GM18907 (cell line): ENCODE results near the gene HSF2BP.
"Not testable (repeated sequence)": the region's sequence is repeated elsewhere in the genome, so short reads cannot be mapped to it uniquely, and the experiment has no call there.

Experiments used
- ATAC-seq: cut with Tn5 transposase; IDR thresholded peaks from one replicate; pipeline ENCODE4 v1.9.1; 2021; ENCODE audit warnings: mild to moderate bottlenecking, moderate library complexity; ENCODE audit not compliant: unreplicated experiment

Gene HSF2BP

GRCh38 chr21:43653626-43654025 is 5.7 kb downstream of the HSF2BP start:
- no peak for ATAC-seq

- ATAC-seq = no peak
These were observed 6.7 kb downstream of the HSF2BP start for GRCh38 chr21:43652616-43653015.

DNA sequence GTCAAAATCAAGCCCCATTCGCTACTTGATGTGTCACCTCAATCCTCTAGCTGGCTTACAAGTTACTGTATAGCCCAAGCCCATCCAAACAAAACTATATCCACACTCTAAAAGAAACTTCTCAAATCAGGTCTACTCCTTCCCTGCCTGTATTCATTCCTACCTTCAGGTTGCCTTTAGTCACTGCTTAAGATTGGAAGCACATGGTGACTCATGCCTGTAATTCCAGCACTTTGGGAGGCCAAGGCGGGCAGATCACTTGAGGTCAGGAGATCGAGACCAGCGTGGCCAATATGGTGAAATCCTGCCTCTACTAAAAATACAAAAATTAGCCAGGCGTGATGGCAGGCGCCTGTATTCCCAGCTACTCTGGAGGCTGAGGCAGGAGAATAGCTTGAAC is 7.4 kb downstream of the HSF2BP start:
- ATAC-seq = not testable (repeated sequence)

- ATAC-seq = no peak
These were observed 11.1 kb downstream of the HSF2BP start for GRCh38 chr21:43648171-43648570.

- peak; percentile 76 for ATAC-seq
These were observed 12.6 kb downstream of the HSF2BP start for GRCh38 chr21:43646550-43647260.

- no peak for ATAC-seq
These were observed 13.3 kb downstream of the HSF2BP start for GRCh38 chr21:43645976-43646375.

GRCh38 chr21:43645136-43645891 is 14.0 kb downstream of the HSF2BP start:
- ATAC-seq = peak; percentile 44

GRCh38 chr21:43644609-43645008 is 14.7 kb downstream of the HSF2BP start:
- no peak for ATAC-seq

DNA sequence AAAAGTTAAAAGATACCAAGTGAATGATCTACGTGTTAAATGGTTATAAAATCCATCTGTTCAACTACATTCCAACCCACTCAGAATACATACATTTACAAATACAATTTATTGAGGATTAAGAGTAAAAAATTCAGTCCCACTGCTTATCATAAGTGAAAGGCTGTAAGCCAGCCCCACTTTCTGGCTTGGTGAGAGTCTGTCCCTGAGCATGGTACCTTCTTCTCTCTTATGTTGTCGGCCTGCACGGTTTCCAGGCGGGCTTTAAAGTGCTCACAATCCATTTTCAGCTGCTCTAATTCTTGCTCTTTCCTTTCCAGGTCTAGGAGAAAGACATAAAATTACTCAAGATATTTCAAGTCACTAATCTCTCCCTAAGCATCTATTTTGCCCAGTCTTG is 15.2 kb downstream of the HSF2BP start:
- no peak for ATAC-seq

- ATAC-seq = no peak
These were observed 16.1 kb downstream of the HSF2BP start for GRCh38 chr21:43643193-43643592.

- ATAC-seq = no peak
These were observed 18.9 kb downstream of the HSF2BP start for GRCh38 chr21:43640400-43640799.

- no peak for ATAC-seq
These were observed 19.6 kb downstream of the HSF2BP start for GRCh38 chr21:43639470-43640353.

DNA sequence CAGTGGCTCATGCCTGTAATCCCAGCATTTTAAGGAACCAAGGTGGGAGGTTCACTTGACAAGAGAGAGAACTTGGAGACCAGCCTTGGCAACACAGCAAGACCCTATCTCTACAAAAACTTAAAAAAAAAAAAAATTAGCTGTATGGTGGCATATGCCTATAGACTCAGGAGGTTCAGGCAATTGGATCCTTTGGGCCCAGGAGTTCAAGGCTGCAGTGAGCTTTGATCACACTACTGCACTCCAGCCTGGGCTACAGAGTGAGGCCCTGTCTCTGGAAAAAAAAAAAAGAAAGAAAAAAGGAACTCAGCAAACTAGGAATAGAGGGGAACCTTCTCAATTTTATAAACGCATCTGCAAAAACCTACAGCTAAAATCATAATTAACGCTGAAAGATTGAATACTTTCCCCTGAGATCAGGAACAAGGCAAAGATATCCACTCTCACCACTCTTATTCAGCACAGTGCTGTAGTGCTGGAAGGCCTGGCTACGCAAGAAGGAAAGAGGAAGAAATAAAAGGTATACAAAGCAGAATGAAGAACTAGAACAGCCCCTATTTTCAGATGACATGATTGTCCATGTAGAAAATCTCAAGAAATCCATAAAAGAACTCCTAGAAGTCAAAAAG is 21.6 kb downstream of the HSF2BP start:
- ATAC-seq = no peak

DNA sequence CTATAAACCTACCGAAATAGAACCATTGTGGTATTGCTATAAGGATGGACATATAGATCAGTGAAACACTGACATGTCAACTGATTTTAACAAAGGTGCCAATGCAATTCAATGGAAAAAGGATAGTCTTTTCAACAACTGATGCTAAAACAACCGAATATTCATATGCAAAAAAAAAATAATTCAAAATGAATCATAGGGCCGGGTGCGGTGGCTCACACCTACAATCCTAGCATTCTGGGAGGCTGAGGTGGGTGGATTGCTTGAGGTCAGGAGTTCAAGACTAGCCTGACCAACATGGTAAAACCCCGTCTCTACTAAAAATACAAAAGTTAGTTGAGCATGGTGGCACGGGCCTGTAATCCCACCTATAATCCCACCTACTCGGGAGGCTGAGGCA is 23.9 kb downstream of the HSF2BP start:
- no peak for ATAC-seq

DNA sequence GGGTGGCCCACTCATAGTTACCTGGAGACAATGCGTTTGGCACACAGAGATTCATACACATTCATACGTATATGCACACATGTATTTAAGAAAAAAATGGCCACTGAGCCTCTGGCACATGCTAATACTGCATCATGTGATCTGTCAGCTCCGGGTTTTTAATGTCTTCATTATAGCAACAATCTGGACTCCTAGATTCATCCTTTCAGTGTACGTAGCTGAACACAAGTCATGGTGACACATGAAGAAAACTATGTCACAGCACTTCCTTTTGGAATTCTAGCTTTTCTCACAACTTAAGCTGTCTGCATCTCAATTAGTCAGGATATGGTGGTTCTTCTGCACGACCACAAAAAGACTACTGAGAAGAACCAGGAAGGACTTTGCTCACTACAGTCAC is 24.7 kb downstream of the HSF2BP start:
- ATAC-seq = no peak

DNA sequence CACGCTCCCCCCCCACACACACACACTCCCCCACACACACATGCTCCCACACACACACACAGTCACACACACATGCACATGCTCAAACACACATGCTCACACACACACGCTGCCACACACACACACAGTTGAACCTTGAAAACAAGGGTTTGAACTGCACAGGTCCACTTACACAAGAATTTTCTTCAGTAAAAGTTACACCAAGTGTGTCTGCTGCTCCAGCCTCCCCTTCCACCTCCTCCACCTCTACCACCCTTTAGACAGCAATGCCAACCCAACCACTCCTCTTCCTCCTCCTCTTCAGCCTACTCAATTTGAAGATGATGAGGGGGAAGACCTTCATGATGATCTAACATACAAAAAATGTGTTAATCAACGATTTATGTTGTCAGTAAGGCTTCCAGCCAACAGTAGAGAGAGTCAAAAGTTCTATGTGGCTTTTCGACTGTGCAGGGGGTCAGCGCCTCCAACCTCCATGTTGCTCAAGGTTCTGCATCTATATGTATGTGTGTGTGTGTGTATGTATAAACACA is 26.8 kb downstream of the HSF2BP start:
- no peak for ATAC-seq

GRCh38 chr21:43631411-43632107 is 27.7 kb downstream of the HSF2BP start:
- no peak for ATAC-seq

DNA sequence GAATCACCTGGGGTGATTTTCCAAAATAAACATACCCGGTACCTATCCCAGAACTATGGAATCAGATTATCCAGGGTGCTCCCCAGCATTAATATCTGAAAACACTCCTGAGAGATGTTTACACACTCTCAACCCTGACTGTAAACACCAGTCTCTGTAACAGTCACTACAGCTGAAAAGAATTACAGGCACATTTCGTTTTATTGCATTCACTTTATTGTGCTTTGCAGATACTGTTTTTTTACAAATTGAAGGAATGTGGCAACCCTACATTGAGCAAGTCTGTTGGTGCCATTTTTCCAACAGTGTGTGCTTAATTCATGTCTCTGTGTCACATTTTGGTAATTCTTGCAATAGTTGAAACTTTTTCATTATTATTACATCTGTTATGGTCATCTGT is 31.8 kb downstream of the HSF2BP start:
- ATAC-seq = no peak

DNA sequence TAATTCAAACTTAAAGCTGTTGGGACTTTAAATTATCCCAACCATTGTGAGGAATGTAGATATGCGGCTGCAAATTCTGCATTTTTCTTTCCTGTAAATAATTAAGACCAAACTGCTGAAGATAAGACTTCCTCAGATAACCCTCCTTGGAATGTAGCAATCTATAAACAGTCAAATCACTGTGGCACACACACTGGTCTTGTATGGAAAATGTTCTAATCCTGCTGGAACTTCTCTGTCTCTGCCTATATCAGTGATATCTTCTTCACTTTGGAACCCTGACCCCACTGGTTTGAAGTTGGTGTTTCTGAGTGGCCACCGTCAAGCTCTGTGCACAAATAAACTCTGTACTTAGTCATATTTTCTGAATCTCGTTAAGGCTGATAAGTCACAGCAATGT is 32.9 kb downstream of the HSF2BP start:
- ATAC-seq = no peak

- no peak for ATAC-seq
These were observed 34.9 kb downstream of the HSF2BP start for GRCh38 chr21:43624339-43624738.
